ENCODE data around the gene NAV1.

NAV1 gene

GRCh38 chr1:201509601-201510374 is 29.1 kb upstream of the NAV1 start:
- no peak for TF ChIP-seq CTCF (IDR thresholded peaks at IDR 0.05; ENCODE audit: low read depth, low read length, missing control alignments)
- no peak overlapping the region for H3K4me3 ChIP-seq (ENCODE audit: low read depth, low read length)
- no peak for DNase-seq (ENCODE audit: low read depth)

- TF ChIP-seq CTCF (IDR thresholded peaks at IDR 0.05; ENCODE audit: low read depth, low read length, missing control alignments): no peak
- DNase-seq (ENCODE audit: low read depth): no peak
- no peak overlapping the region for H3K4me3 ChIP-seq (ENCODE audit: low read depth, low read length)
Measured at GRCh38 chr1:201510734-201511133, 28.2 kb upstream of the NAV1 start.

- TF ChIP-seq CTCF (IDR thresholded peaks at IDR 0.05; ENCODE audit: low read depth, low read length, missing control alignments): no peak
- H3K4me3 ChIP-seq (ENCODE audit: low read depth, low read length): no peak overlapping the region
- DNase-seq (ENCODE audit: low read depth): no peak
Measured at GRCh38 chr1:201511396-201511940, 27.5 kb upstream of the NAV1 start.

GRCh38 chr1:201511941-201512539 is 26.9 kb upstream of the NAV1 start:
- peak overlapping the region; percentile 23 for H3K4me3 ChIP-seq (ENCODE audit: low read depth, low read length)
- no peak for TF ChIP-seq CTCF (IDR thresholded peaks at IDR 0.05; ENCODE audit: low read depth, low read length, missing control alignments)
- DNase-seq (ENCODE audit: low read depth): peak; percentile 41

- TF ChIP-seq CTCF (IDR thresholded peaks at IDR 0.05; ENCODE audit: low read depth, low read length, missing control alignments): no peak
- no peak for DNase-seq (ENCODE audit: low read depth)
- no peak overlapping the region for H3K4me3 ChIP-seq (ENCODE audit: low read depth, low read length)
Measured at GRCh38 chr1:201513498-201514243, 25.3 kb upstream of the NAV1 start.

- H3K4me3 ChIP-seq (ENCODE audit: low read depth, low read length): no peak overlapping the region
- DNase-seq (ENCODE audit: low read depth): no peak
- TF ChIP-seq CTCF (IDR thresholded peaks at IDR 0.05; ENCODE audit: low read depth, low read length, missing control alignments): no peak
Measured at GRCh38 chr1:201514466-201514865, 24.5 kb upstream of the NAV1 start.
